Hematopoietic multipotent progenitor cell treated with erythropoietin and hydrocortisone succinate and interleukin-3 and kit ligand, for 17 days (in vitro differentiated cells): ENCODE results near the gene CNGB1.
"Not testable (repeated sequence)": the region's sequence is repeated elsewhere in the genome, so short reads cannot be mapped to it uniquely, and the experiment has no call there.

Experiments used
- DNase-seq: peaks from one replicate; pipeline ENCODE4 v3.0.0-alpha.2; 2015; ENCODE audit warnings: low spot score

CNGB1 gene

GRCh38 chr16:57997176-57997527 is 26.2 kb upstream of the CNGB1 start:
- DNase-seq: no peak

GRCh38 chr16:57996406-57997175 is 25.7 kb upstream of the CNGB1 start:
- DNase-seq: no peak

- DNase-seq: no peak
Measured at GRCh38 chr16:57995721-57996405, 24.9 kb upstream of the CNGB1 start.

GRCh38 chr16:57994778-57995177 is 23.9 kb upstream of the CNGB1 start:
- no peak for DNase-seq

- no peak for DNase-seq
Measured at GRCh38 chr16:57994361-57994760, 23.4 kb upstream of the CNGB1 start.

- DNase-seq: no peak
Measured at GRCh38 chr16:57993897-57994296, 23.0 kb upstream of the CNGB1 start.

GRCh38 chr16:57993438-57993837 is 22.5 kb upstream of the CNGB1 start:
- no peak for DNase-seq

- no peak for DNase-seq
Measured at GRCh38 chr16:57992084-57992483, 21.2 kb upstream of the CNGB1 start.

GRCh38 chr16:57991551-57992059 is 20.7 kb upstream of the CNGB1 start:
- no peak for DNase-seq

- DNase-seq: no peak
Measured at GRCh38 chr16:57988929-57989328, 18.0 kb upstream of the CNGB1 start.

- no peak for DNase-seq
Measured at GRCh38 chr16:57987441-57988177, 16.7 kb upstream of the CNGB1 start.

GRCh38 chr16:57986196-57986595 is 15.3 kb upstream of the CNGB1 start:
- no peak for DNase-seq

GRCh38 chr16:57985204-57986181 is 14.6 kb upstream of the CNGB1 start:
- DNase-seq: no peak

- peak; percentile 73 for DNase-seq
Measured at GRCh38 chr16:57984443-57985203, 13.7 kb upstream of the CNGB1 start.

GRCh38 chr16:57982385-57982784 is 11.5 kb upstream of the CNGB1 start:
- no peak for DNase-seq

- no peak for DNase-seq
Measured at GRCh38 chr16:57981636-57982035, 10.7 kb upstream of the CNGB1 start.

GRCh38 chr16:57979006-57979585 is 8.2 kb upstream of the CNGB1 start:
- DNase-seq: no peak

- not testable (repeated sequence) for DNase-seq
Measured at GRCh38 chr16:57978070-57978465, 7.1 kb upstream of the CNGB1 start.

GRCh38 chr16:57977418-57978069 is 6.6 kb upstream of the CNGB1 start:
- no peak for DNase-seq

- DNase-seq: peak; percentile 14
Measured at GRCh38 chr16:57976331-57976796, 5.4 kb upstream of the CNGB1 start.
